Stimulated activated naive CD8-positive, alpha-beta T cell treated with anti-CD3 and anti-CD28 coated beads, Interleukin-15, amount 100 ng/mL, for 72 hours (primary cell): Measurements from ENCODE around the gene AWAT1.
"Not testable (repeated sequence)": the region's sequence is repeated elsewhere in the genome, so short reads cannot be mapped to it uniquely, and the experiment has no call there.

ENCODE experiments used
- ATAC-seq: fragments of 150-1000 bp; cut with Tn5 transposase; 2 replicates; pipeline ENCODE4 v1.10.0; 2021; ENCODE audit warnings: mild to moderate bottlenecking, moderate library complexity
- DNase-seq, 2 donors: peaks; one replicate each; pipeline ENCODE4 v3.0.0; 2021 to 2022
- H3K27ac Mint-ChIP-seq, 2 donors: one replicate each; pipeline ENCODE4 v1.8.0; 2022; ENCODE audit warnings: mild to moderate bottlenecking in 2 of 2, mixed read lengths in 2 of 2, moderate library complexity in 2 of 2
- H3K27me3 Mint-ChIP-seq: one replicate; pipeline ENCODE4 v1.8.0; 2022; ENCODE audit warnings: mixed read lengths
- H3K4me1 Mint-ChIP-seq: one replicate; pipeline ENCODE4 v1.8.0; 2022; ENCODE audit warnings: mild to moderate bottlenecking, mixed read lengths
- H3K4me3 Mint-ChIP-seq, 2 donors: one replicate each; pipeline ENCODE4 v1.8.0; 2022; ENCODE audit warnings: mild to moderate bottlenecking in 2 of 2, mixed read lengths in 2 of 2, moderate library complexity in 1 of 2
- H3K9me3 Mint-ChIP-seq, 2 donors: one replicate each; pipeline ENCODE4 v1.8.0; 2022; ENCODE audit warnings: mixed read lengths in 2 of 2

AWAT1 gene

DNA sequence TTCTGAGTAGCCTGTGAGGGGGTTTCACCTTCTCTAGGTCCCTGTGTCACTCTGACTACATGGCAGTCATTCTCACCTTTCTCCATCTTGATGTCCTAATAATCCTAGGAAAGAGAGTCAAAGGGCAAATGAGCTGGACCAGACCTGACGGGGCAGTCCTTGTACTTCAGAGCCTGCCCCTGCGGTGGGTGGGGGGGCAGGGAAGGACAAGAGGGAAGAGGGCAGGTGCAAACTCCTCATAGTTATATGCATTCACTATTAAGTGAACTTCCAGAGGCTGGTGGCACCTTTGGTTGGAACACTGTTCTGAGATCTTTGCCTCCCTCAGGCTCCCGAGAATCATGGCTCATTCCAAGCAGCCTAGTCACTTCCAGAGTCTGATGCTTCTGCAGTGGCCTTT, at the start of gene AWAT1:
Gene AWAT1 (plus strand): TSS at position 301 of the 400 bp plus-strand sequence. CDS start 41 bp downstream, at position 342.
- DNase-seq (no peak), ATAC-seq (no peak)
- H3K4me1 Mint-ChIP-seq: peaks cover 30% of the 10 kb centered on the region
- H3K27me3 Mint-ChIP-seq: no peaks in the 10 kb centered on the region
- H3K9me3 Mint-ChIP-seq: no peaks in the 10 kb centered on the region
- H3K27ac Mint-ChIP-seq: peak within 1 kb of the TSS; percentile 90 to 91
- H3K4me3 Mint-ChIP-seq: peak within 1 kb of the TSS in 1 of 2 donors; percentile 9

DNA sequence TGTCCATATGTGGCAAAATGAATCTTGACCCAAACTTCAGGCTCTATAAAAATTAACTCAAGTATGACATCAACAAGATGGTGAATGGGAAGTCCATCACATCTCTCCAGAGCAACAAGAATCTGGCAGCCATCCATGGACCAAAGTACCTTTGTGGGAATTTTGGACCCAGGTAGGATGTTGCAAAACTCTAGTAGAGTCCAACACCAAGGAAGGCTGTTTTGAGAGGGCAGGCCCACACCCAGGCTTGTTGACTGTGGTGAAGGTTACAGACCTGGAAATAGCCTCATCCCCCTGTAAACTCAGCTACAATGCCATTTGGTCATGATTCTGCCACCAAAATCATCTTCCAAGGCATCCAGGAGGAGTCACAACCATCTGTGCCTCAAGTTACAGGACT, 44.2 kb upstream of the AWAT1 start:
- no peaks in the 10 kb centered on the region for H3K4me1 Mint-ChIP-seq
- peaks cover under 1% of the 10 kb centered on the region for H3K27me3 Mint-ChIP-seq
- H3K4me3 Mint-ChIP-seq: no peak overlapping the region
- peaks cover 10% of the 10 kb centered on the region in 2 donors for H3K9me3 Mint-ChIP-seq
- no peak overlapping the region for H3K27ac Mint-ChIP-seq
- no peak for DNase-seq
- ATAC-seq: no peak

DNA sequence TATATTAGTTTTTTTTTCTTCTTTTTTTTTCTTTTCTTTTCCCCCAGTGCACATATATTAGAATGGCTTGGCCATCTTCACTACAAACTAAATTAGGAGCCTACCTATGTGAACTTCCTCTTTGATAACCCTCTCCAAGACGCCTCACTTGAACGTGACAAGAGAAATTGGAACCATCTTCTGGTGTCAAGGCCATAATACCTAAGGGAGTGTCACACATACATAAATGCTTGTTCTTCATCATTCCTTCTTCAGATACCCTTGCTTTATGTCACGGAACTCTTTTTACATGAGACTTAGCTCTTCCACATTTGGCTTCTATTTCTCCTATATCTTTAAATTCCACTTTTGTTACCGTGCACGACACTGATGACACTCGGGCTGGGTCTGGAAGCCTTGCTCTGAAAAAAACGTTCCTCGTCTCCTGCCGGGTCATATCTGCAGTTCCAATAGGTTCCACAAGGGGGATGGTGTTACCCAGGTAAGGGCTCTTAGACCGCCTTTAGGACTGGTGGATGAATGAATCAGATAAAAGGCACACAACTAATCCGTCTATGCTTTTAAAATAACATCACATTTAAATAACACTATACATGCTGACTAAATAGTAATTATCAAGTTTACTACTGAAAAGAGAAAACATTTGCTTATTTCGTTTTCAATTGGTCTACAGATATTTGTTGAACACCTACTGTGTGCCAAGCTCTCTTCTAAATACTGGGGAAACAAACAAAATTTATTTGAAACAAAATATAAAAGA, 37.3 kb upstream of the AWAT1 start:
- Mint-ChIP-seq H3K4me3 (peak overlapping the region in 1 of 2 donors; percentile 41), H3K4me1 (peaks cover 5% of the 10 kb centered on the region)

DNA sequence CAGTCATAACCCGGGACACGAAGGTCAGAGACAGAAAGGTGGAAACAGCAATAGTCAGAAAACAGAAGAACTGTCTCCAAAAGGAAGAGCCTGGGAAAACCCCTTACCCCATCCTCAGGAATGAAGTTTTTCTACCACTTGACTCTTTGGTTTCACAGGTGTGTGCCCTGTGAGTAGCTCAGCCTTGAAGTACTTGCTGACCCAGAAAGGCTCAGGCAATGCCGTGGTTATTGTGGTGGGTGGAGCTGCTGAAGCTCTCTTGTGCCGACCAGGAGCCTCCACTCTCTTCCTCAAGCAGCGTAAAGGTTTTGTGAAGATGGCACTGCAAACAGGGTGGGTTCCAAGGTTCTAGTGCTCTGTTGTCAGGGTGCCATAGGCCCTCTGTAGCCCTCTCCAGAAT, 32.7 kb upstream of the AWAT1 start:
- Mint-ChIP-seq H3K27ac (no peak overlapping the region), H3K4me3 (no peak overlapping the region), H3K9me3 (no peaks in the 10 kb centered on the region), H3K4me1 (peaks cover 5% of the 10 kb centered on the region), H3K27me3 (peaks cover 7% of the 10 kb centered on the region)
- no peak for ATAC-seq
- no peak for DNase-seq

More for the DNA sequence above, 37.3 kb upstream of the AWAT1 start:
- DNase-seq (peak; percentile 55 to 56), ATAC-seq (peak; percentile 88)
- peaks cover 7% of the 10 kb centered on the region for H3K27me3 Mint-ChIP-seq
- H3K27ac Mint-ChIP-seq: peak overlapping the region in 1 of 2 donors; percentile 75
- no peaks in the 10 kb centered on the region for H3K9me3 Mint-ChIP-seq

DNA sequence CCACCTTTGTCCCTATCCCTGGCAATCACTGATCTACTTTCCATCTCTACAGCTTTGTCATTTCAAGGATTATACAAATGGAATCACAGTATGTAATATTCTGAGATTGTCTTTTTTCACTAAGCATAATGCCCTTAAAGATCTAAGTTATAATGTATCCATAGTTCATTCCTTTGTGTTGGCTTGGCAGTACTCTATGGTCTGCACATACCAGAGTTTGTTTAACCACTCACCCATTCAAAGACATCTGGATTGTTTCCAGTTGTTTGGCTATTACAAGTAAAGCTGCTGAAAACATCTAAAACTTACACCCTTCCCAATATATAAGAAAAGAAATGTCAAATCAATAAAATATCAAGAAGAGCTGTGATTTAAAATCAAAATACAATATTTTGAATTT, 26.0 kb upstream of the AWAT1 start:
- Mint-ChIP-seq H3K4me1 (no peaks in the 10 kb centered on the region), H3K4me3 (no peak overlapping the region), H3K9me3 (peaks cover 0 to 4% of the 10 kb centered on the region in 2 donors), H3K27ac (peak overlapping the region in 1 of 2 donors; percentile 86), H3K27me3 (no peaks in the 10 kb centered on the region)
- ATAC-seq (no peak), DNase-seq (no peak)

DNA sequence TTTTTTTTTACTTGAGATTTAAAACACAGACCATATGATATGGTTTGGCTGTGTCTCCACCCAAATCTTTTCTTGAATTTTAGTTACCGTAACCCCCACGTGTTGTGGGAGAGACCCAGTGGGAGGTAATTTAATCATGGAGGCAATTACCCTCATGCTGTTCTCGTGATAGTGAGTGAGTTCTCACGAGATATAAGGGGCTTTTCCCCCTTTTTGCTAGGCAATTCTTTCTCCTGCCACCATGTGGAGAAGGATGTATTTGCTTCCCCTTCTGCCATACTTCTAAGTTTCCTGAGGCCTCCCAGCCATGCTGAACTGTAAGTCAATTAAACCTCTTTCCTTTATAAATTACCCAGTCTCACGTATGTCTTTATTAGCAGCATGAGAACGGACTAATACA, 24.9 kb upstream of the AWAT1 start:
- H3K9me3 Mint-ChIP-seq, H3K27ac Mint-ChIP-seq, H3K4me3 Mint-ChIP-seq, H3K27me3 Mint-ChIP-seq, ATAC-seq, DNase-seq, H3K4me1 Mint-ChIP-seq: not testable (repeated sequence)

DNA sequence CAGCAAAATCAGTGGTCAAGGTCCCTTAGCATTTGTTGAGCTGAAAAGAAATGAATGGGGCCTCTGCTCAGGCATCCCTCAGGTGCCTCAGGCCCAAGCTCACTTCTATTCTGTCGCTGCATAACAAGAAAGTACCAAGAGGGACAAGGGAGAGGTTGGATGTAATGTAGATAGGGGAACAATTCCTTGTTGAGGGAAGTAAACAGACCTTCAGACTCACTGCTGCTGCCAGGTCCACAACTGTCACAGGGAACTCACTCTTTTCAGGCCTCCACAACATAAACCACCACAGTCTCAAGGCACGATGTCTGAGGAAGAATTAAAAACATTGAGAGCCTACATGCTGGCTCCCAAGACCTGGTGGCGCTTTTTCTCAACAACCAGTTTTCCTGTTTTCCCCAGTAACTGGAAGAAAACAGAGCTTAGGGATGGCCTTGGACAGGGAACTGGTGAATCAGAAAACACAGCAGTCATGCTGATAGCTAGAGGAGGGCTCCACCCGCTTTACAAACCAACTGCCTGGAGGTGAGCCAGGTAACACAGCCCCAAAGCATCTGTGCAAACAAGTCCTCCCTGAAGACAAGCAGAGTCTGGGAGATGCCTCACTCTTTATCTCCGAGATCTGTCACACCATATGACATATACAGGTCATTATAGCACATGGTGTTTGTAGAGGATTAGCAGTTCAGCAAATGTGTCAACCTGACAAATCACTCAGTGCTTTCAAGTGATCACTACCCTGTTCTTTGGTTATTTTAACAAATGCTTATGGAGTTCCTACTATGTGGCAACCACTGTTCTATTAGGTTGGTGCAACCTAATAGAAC, 14.3 kb upstream of the AWAT1 start:
- no peak for DNase-seq
- H3K9me3 Mint-ChIP-seq: no peaks in the 10 kb centered on the region
- ATAC-seq: no peak

DNA sequence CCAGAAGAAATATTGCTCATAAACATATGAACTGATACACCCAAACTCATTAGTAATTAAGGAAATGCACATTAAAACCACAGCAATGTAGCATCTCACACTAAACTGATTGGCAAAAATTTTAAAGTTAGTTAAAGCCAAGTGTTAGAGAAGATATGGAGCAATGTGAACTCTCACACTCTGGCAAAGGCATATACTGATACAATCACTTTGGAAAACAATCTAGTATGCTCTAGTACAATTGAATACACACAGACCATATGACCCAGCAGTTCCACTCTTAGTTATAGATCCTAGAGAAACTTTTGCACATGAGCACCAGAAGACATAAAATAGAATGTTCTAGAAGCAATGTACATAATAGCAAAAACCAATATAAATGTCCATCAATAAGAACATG, 8.4 kb upstream of the AWAT1 start:
- no peaks in the 10 kb centered on the region for H3K4me1 Mint-ChIP-seq
- H3K9me3 Mint-ChIP-seq: no peaks in the 10 kb centered on the region
- no peaks in the 10 kb centered on the region for H3K27me3 Mint-ChIP-seq
- H3K27ac Mint-ChIP-seq: no peak overlapping the region
- H3K4me3 Mint-ChIP-seq: no peak overlapping the region
- DNase-seq (no peak), ATAC-seq (no peak)

More for the DNA sequence above, 14.3 kb upstream of the AWAT1 start:
- Mint-ChIP-seq H3K27me3 (no peaks in the 10 kb centered on the region), H3K27ac (no peak overlapping the region), H3K4me1 (no peaks in the 10 kb centered on the region), H3K4me3 (no peak overlapping the region)

DNA sequence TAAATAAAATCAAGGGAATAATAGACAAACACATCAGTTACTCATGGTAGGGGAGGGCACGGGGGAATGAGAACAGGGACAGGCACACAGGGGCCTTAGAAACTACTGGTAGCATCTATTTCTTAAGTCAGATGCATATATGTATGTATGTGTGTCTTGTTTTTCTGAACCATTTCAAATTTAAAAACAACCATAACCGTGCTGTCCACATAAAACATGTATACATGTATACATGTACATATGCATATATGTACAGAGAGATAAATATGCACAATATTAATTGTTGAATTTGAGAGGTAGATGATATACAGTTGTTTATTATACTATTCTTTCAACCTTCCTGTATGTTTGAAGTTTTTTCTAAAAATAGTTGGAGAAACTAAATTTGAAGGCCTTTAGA, 7.8 kb upstream of the AWAT1 start:
- ATAC-seq (no peak), DNase-seq (no peak)
- no peak overlapping the region for H3K4me3 Mint-ChIP-seq
- no peaks in the 10 kb centered on the region for H3K27me3 Mint-ChIP-seq
- H3K4me1 Mint-ChIP-seq: peaks cover 5% of the 10 kb centered on the region
- no peak overlapping the region for H3K27ac Mint-ChIP-seq
- no peaks in the 10 kb centered on the region for H3K9me3 Mint-ChIP-seq

DNA sequence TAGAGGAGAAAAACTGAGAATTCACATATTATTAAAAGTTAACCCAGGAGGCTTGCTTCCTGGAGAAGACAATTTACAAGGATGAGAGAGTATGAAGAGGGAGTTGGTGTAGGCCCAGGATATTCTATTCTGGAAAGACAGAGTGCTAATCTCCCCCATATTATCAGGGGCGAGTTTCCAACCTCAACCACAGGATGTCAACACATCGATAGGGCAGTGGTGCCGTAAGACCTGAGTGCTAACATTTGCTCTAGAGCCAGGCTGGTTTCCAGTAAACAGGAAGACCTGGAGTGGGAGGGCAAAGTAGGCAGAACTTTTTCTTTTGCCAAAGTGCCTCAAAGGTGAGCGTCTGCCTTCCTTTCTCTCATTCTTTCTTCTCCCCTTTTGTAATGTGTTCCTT, 2.8 kb upstream of the AWAT1 start:
- ATAC-seq (no peak), DNase-seq (no peak)
- H3K27me3 Mint-ChIP-seq: no peaks in the 10 kb centered on the region
- H3K4me1 Mint-ChIP-seq: peaks cover 25% of the 10 kb centered on the region
- H3K4me3 Mint-ChIP-seq: no peak overlapping the region
- no peaks in the 10 kb centered on the region for H3K9me3 Mint-ChIP-seq
- H3K27ac Mint-ChIP-seq: no peak overlapping the region

DNA sequence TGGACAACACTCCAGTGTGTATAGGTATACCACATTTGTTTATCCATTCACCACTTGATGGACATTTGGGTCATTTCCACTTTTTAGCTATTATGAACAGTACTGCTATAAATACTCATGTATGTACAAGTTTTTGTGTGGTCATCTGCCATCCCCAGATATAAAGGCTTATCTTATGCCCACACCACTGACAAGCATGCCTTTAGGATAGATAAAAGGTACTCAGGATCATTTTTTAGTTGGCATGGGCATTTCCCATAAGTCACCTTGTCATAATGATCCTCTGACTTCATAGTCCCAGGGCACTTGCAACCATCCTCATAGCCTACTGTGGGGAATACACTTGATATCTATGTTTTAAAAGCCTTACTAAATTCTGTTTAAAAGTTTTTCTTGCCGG, 6.3 kb downstream of the AWAT1 start:
- H3K4me3 Mint-ChIP-seq: no peak overlapping the region
- no peak overlapping the region for H3K27ac Mint-ChIP-seq
- peaks cover 6% of the 10 kb centered on the region for H3K4me1 Mint-ChIP-seq

DNA sequence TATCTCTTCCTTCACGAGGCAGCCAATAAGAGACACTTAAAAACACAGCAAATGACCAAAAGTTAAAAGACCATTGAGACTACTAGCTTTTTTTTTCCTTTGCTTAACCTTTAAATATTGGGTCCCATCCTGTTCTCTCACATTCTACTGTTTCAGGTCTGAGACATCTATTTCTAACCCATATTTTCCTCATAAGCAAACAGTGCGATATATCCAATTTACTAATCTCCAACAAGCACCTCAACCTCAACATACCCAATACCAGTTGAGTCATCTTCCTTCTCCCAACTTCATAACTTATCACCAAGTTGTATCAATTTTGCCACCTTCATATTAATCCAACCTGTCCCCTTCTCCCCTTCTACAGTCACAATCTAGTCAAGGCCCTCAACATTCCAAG, 7.0 kb downstream of the AWAT1 start:
- no peak overlapping the region for H3K27ac Mint-ChIP-seq
- H3K9me3 Mint-ChIP-seq: no peaks in the 10 kb centered on the region
- DNase-seq (no peak), ATAC-seq (peak; percentile 52)
- no peak overlapping the region for H3K4me3 Mint-ChIP-seq
- no peaks in the 10 kb centered on the region for H3K27me3 Mint-ChIP-seq
- peaks cover 6% of the 10 kb centered on the region for H3K4me1 Mint-ChIP-seq

More for the DNA sequence above, 6.3 kb downstream of the AWAT1 start:
- ATAC-seq (no peak), DNase-seq (no peak)
- Mint-ChIP-seq H3K9me3 (no peaks in the 10 kb centered on the region), H3K27me3 (no peaks in the 10 kb centered on the region)

DNA sequence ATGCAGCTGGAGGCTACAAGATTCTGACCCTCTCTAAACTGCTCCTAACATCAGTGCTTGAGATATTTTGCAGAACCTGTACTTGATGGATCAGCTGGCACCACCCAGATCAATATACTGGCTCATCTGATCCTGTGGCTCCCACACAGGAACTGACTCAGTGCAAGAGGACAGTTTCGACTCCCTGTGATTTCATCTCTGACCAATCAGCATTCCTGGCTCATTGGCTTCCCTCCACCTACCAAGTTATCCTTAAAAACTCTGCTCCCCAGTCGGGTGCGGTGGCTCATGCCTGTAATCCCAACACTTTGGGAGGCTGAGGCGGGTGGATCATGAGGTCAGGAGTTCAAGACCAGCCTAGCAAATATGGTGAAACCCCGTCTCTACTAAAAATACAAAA, 9.1 kb downstream of the AWAT1 start:
- not testable (repeated sequence) for ATAC-seq, H3K27me3 Mint-ChIP-seq, H3K9me3 Mint-ChIP-seq, H3K4me1 Mint-ChIP-seq, DNase-seq, H3K4me3 Mint-ChIP-seq, H3K27ac Mint-ChIP-seq

DNA sequence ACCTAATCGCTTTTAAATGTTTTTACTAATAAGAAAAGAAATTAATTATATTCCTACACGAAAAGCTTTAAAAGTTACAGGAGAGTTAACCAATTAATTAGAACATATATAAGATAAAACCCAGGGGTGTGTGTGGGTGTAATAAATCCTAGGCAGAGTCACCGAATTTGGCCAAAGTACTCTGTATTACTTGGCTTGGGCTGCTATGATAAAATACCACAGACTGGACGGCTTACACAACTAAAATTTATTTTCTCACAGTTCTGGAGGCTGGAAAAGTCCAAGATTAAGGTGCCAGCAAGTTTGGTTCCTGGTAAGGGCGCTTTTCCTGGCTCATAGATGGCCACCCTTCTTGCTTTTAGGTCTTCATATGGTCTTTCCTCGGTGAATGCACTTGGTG, 10.4 kb downstream of the AWAT1 start:
- no peak overlapping the region for H3K27ac Mint-ChIP-seq
- H3K27me3 Mint-ChIP-seq: no peaks in the 10 kb centered on the region
- no peak overlapping the region for H3K4me3 Mint-ChIP-seq
- DNase-seq (no peak), ATAC-seq (no peak)
- no peaks in the 10 kb centered on the region for H3K9me3 Mint-ChIP-seq
- no peaks in the 10 kb centered on the region for H3K4me1 Mint-ChIP-seq

DNA sequence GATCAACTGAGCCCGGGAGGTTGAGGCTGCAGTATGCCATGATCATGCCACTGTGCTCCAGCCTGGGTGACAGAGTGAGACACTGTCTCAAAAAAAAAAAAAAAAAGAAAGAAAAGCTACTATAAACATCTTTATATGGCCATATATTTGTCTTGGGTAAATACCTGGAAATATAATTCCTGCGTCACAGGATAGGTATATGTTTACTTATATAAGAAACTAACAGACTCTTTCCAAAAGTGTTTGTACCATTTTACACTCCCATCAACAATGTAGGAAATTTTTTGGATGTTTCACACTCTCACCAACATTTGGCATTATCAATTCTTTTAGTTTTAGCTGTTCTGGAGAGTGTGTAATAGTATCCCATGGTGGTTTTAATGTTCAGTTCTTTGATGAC, 12.8 kb downstream of the AWAT1 start:
- DNase-seq (no peak), ATAC-seq (no peak)
- H3K27ac Mint-ChIP-seq: no peak overlapping the region
- no peaks in the 10 kb centered on the region for H3K4me1 Mint-ChIP-seq
- H3K9me3 Mint-ChIP-seq: no peaks in the 10 kb centered on the region
- no peaks in the 10 kb centered on the region for H3K27me3 Mint-ChIP-seq
- no peak overlapping the region for H3K4me3 Mint-ChIP-seq

DNA sequence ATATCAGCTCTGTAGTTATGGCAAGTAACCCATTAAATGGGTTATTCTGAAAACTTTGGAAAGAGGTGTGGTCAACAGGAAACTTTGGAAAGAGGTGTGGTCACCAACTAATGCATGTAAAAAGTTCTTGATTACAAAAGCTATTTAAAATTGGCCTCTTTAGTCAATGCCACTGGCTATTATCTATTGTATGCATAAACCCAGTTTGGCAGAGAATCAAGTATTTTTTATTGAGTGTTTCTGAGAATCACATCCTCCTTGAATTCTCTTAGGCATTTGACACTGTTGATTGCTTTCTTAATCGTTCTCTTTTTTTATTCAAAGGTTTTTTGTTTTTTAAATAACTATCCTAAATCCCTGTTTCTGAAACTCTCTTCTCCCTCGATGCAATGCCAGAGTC, 18.0 kb downstream of the AWAT1 start:
- H3K9me3 Mint-ChIP-seq: no peaks in the 10 kb centered on the region
- peaks cover 24% of the 10 kb centered on the region for H3K4me1 Mint-ChIP-seq
- no peak overlapping the region for H3K4me3 Mint-ChIP-seq
- no peaks in the 10 kb centered on the region for H3K27me3 Mint-ChIP-seq
- DNase-seq (no peak), ATAC-seq (no peak)
- no peak overlapping the region for H3K27ac Mint-ChIP-seq
